ENCODE data around the gene KRT79. TPM values are rescaled to one million over a fixed set of nuclear protein-coding genes. Genes with fewer than 3 reads are reported as not detected.

KRT79 gene
- total RNA-seq, 2 donors from 2014 or later = not detected

GRCh38 chr12:52788876-52789636 lies 45.1 kb downstream of the KRT79 start:
- H3K27me3 ChIP-seq (replicated peaks; ENCODE audit: insufficient read depth) = peaks cover 11% of the 10 kb centered on the region
- WGBS = 96% methylated on average over 11 of the region's 11 CpGs

GRCh38 chr12:52788192-52788875 lies 45.8 kb downstream of the KRT79 start:
- Histone ChIP-seq H3K4me1 (replicated peaks) (no peaks in the 10 kb centered on the region), H3K9me3 (no peaks in the 10 kb centered on the region), H3K27ac (no peak overlapping the region), H3K36me3 (no peaks in the 10 kb centered on the region), H3K4me3 (no peak overlapping the region), H3K27me3 (replicated peaks; ENCODE audit: insufficient read depth) (peaks cover 11% of the 10 kb centered on the region)
- intact Hi-C loops (cut with DNase I) = no loop called here
- TF ChIP-seq POLR2AphosphoS5 (IDR thresholded peaks at IDR 0.05) = no peak
- TF ChIP-seq CTCF (IDR thresholded peaks at IDR 0.05) = no peak
- no peak for TF ChIP-seq POLR2A (IDR thresholded peaks at IDR 0.05)
- DNase-seq (ENCODE audit: low spot score) = no peak
- WGBS = 92% methylated on average over 6 of the region's 6 CpGs

More at GRCh38 chr12:52788876-52789636, 45.1 kb downstream of the KRT79 start:
- H3K4me3 ChIP-seq = no peak overlapping the region
- no peak overlapping the region for H3K27ac ChIP-seq
- intact Hi-C loops (cut with DNase I) = no loop called here
- no peak for TF ChIP-seq POLR2AphosphoS5 (IDR thresholded peaks at IDR 0.05)
- no peak for TF ChIP-seq POLR2A (IDR thresholded peaks at IDR 0.05)
- TF ChIP-seq CTCF (IDR thresholded peaks at IDR 0.05) = no peak
- no peaks in the 10 kb centered on the region for H3K4me1 ChIP-seq (replicated peaks)
- no peak for DNase-seq (ENCODE audit: low spot score)
- H3K36me3 ChIP-seq = no peaks in the 10 kb centered on the region
- no peaks in the 10 kb centered on the region for H3K9me3 ChIP-seq

GRCh38 chr12:52787324-52788191 lies 46.6 kb downstream of the KRT79 start:
- H3K4me3 ChIP-seq = no peak overlapping the region

GRCh38 chr12:52784909-52785308 lies 49.2 kb downstream of the KRT79 start:
- TF ChIP-seq POLR2AphosphoS5 (IDR thresholded peaks at IDR 0.05) (no peak), POLR2A (IDR thresholded peaks at IDR 0.05) (no peak), CTCF (IDR thresholded peaks at IDR 0.05) (no peak)
- intact Hi-C loops (cut with DNase I) = no loop called here
- Histone ChIP-seq H3K4me1 (replicated peaks) (no peaks in the 10 kb centered on the region), H3K9me3 (no peaks in the 10 kb centered on the region), H3K4me3 (no peak overlapping the region), H3K27ac (no peak overlapping the region), H3K27me3 (replicated peaks; ENCODE audit: insufficient read depth) (peaks cover 7% of the 10 kb centered on the region), H3K36me3 (no peaks in the 10 kb centered on the region)
- WGBS = 96% methylated on average over 3 of the region's 3 CpGs
- DNase-seq (ENCODE audit: low spot score) = no peak

More at GRCh38 chr12:52787324-52788191, 46.6 kb downstream of the KRT79 start:
- H3K36me3 ChIP-seq = no peaks in the 10 kb centered on the region
- no peaks in the 10 kb centered on the region for H3K4me1 ChIP-seq (replicated peaks)
- no peak for DNase-seq (ENCODE audit: low spot score)
- no peak overlapping the region for H3K27ac ChIP-seq
- 75% methylated on average over 6 of the region's 6 CpGs for WGBS
- H3K9me3 ChIP-seq = no peaks in the 10 kb centered on the region
- peaks cover 11% of the 10 kb centered on the region for H3K27me3 ChIP-seq (replicated peaks; ENCODE audit: insufficient read depth)
- intact Hi-C loops (cut with DNase I) = no loop called here
- TF ChIP-seq POLR2A (IDR thresholded peaks at IDR 0.05) (no peak), POLR2AphosphoS5 (IDR thresholded peaks at IDR 0.05) (no peak), CTCF (IDR thresholded peaks at IDR 0.05) (no peak)
